HepG2 (cell line): ENCODE measurements around the gene TMEM125. TPM values are rescaled to one million over a fixed set of nuclear protein-coding genes. Genes with fewer than 3 reads are reported as not detected.

Experiments used
- ATAC-seq: fragments of 200-7000 bp; cut with Tn5 transposase; 3 replicates; pipeline ENCODE4 v1.9.1; 2020; ENCODE audit warnings: mild to moderate bottlenecking, moderate library complexity
- BruUV-seq: library from RNA; stranded (reverse); fragments of 400-500 nt; replicated peaks from 2 replicates; lab custom pipeline; 2021; lab: Mats Ljungman, UMichigan
- CTCF ChIA-PET: fragments of 300-600 bp; formaldehyde crosslinking; extraction: SDS; loops from one replicate; lab custom pipeline; 2021; ENCODE audit warnings: low total read pairs, inconsistent platforms, low intra/inter-chr PET ratio; lab: Yijun Ruan, JAX
- POLR2A ChIA-PET: fragments of 350-600 bp; sonication (Branson Sonifier 250); formaldehyde crosslinking; loops from one replicate; lab custom pipeline; 2020; ENCODE audit warnings: antibody characterized with exemption, inconsistent platforms; lab: Yijun Ruan, JAX
- DNase-seq: peaks from one replicate; pipeline ENCODE4 v3.0.0-alpha.2; 2015; ENCODE audit warnings: low spot score
- FAIRE-seq: peaks from 3 replicates; lab custom pipeline; 2011; peaks lifted over from hg19 to GRCh38; lab: Jason Lieb, UNC
- H2AFZ ChIP-seq: one replicate; pipeline ENCODE4 v1.6.1; 2011; ENCODE audit warnings: low read length, inconsistent platforms
- H3K27ac ChIP-seq: fragments of 300-600 bp; 3 replicates; pipeline ENCODE4 v1.8.0; 2011; ENCODE audit warnings: mixed run types, mild to moderate bottlenecking, mixed read lengths, low read length, inconsistent platforms; ENCODE audit not compliant: insufficient read depth; ENCODE audit errors: extremely low read length
- H3K27me3 ChIP-seq, 2 experiments: fragments of 200-600 bp in 1 of 2; 2 replicates in 1 of 2; 3 replicates in 1 of 2; pipeline versions ENCODE4 v1.6.0 to v1.8.0; 2011; ENCODE audit warnings: low read length in 2 of 2, mild to moderate bottlenecking in 2 of 2, moderate library complexity in 2 of 2, inconsistent platforms in 1 of 2; ENCODE audit not compliant: insufficient read depth in 2 of 2, control insufficient read depth in 1 of 2
- H3K36me3 ChIP-seq, 2 experiments: fragments of 200-600 bp in 1 of 2; replicated peaks in 1 of 2; 2 replicates in 1 of 2; 3 replicates in 1 of 2; pipeline versions ENCODE4 v1.5.1 to v1.8.0; 2011; ENCODE audit warnings: low read length in 2 of 2, inconsistent platforms in 1 of 2; ENCODE audit not compliant: insufficient read depth in 2 of 2, control insufficient read depth in 1 of 2
- H3K4me1 ChIP-seq: 2 replicates; pipeline ENCODE4 v1.5.1; 2012; ENCODE audit warnings: low read length, inconsistent platforms; ENCODE audit not compliant: insufficient read depth
- H3K4me2 ChIP-seq: 2 replicates; pipeline ENCODE4 v1.6.0; 2011; ENCODE audit warnings: low read depth, low read length, inconsistent platforms
- H3K4me3 ChIP-seq, 3 experiments: fragments of 200-600 bp in 1 of 3; sonication (generic), shearing (Covaris generic) in 1 of 3; replicated peaks in 1 of 3; 2 replicates each; pipeline ENCODE4 v1.5.1; 2011 to 2016; ENCODE audit warnings: low read length in 3 of 3, inconsistent platforms in 2 of 3, low read depth in 2 of 3, mild to moderate bottlenecking in 2 of 3, control low read depth in 1 of 3, mixed read lengths in 1 of 3; ENCODE audit not compliant: insufficient read depth in 1 of 3
- H3K79me2 ChIP-seq: one replicate; pipeline ENCODE4 v1.6.1; 2011; ENCODE audit warnings: low read length, inconsistent platforms; ENCODE audit not compliant: insufficient read depth
- H3K9ac ChIP-seq: 2 replicates; pipeline ENCODE4 v1.6.0; 2011; ENCODE audit warnings: mild to moderate bottlenecking, low read depth, low read length, inconsistent platforms; ENCODE audit not compliant: insufficient read depth
- H3K9me3 ChIP-seq: 2 replicates; pipeline ENCODE4 v1.5.1; 2012; ENCODE audit warnings: mild to moderate bottlenecking, low read length
- H4K20me1 ChIP-seq: 2 replicates; pipeline ENCODE4 v1.6.0; 2011; ENCODE audit warnings: inconsistent platforms, mild to moderate bottlenecking, low read length, moderate library complexity; ENCODE audit not compliant: insufficient read depth
- GRHL1 ChIP-seq: sonication (generic); formaldehyde crosslinking; conservative IDR thresholded peaks from 2 replicates; pipeline ENCODE4 v1.8.0; 2022; ENCODE audit warnings: missing genetic modification reagents
- KDM5A ChIP-seq: fragments of 200-600 bp; sonication (generic); IDR thresholded peaks from 2 replicates; pipeline ENCODE4 v1.7.0; 2018; ENCODE audit warnings: antibody characterized with exemption, mild to moderate bottlenecking, low read length, borderline replicate concordance
- SIX1 ChIP-seq: sonication (generic); formaldehyde crosslinking; IDR thresholded peaks from 2 replicates; pipeline ENCODE4 v1.4.0; 2020; ENCODE audit warnings: missing genetic modification reagents, borderline replicate concordance
- ZNF10 ChIP-seq: sonication (generic); formaldehyde crosslinking; IDR thresholded peaks from 2 replicates; pipeline ENCODE4 v1.4.0; 2020; ENCODE audit warnings: mild to moderate bottlenecking, low read depth, missing genetic modification reagents, borderline replicate concordance
- ZNF230 ChIP-seq: sonication (generic); formaldehyde crosslinking; IDR thresholded peaks from 2 replicates; pipeline ENCODE4 v1.4.0; 2020; ENCODE audit warnings: mild to moderate bottlenecking, missing genetic modification reagents
- ZNF33A ChIP-seq: sonication (generic); formaldehyde crosslinking; IDR thresholded peaks from 2 replicates; pipeline ENCODE4 v1.5.1; 2020; ENCODE audit warnings: missing genetic modification reagents, mild to moderate bottlenecking, moderate library complexity, borderline replicate concordance
- ZNF674 ChIP-seq: sonication (generic); formaldehyde crosslinking; IDR thresholded peaks from 2 replicates; pipeline ENCODE4 v1.5.0; 2020; ENCODE audit warnings: low read depth, mild to moderate bottlenecking, missing genetic modification reagents
- WGBS: methylation state at CpG from one replicate; pipeline ENCODE4 v1.1.6; 2017; ENCODE audit warnings: low lambda C conversion rate; 5-methylcytosine and 5-hydroxymethylcytosine counted together
- in situ Hi-C: cut with HindIII; loops from 2 replicates; pipeline ENCODE4 v1.10.0; 2017; ENCODE audit warnings: low pct_unique_long_range_greater_than_20kb; ENCODE audit not compliant: extremely low pct_ligation_motif_present
- intact Hi-C: fragments of 100-400 bp; cut with micrococcal nuclease; formaldehyde crosslinking; loops from one replicate; pipeline ENCODE4 v1.10.0; 2022; ENCODE audit not compliant: unreplicated experiment
- polyA plus RNA-seq, 8 experiments: library from polyadenylated mRNA; depleted of rRNA in 3 of 8; stranded (reverse) in 7 of 8; unstranded in 1 of 8; fragments of >200 nt; fragmentation: Illumina TruSeq in 4 of 8; extraction: Trizol in 4 of 8; gene quantifications; 2 replicates each; pipeline versions ENCODE4 v1.2.1 to v1.2.3, GENCODE V29; 2011 to 2016; ENCODE audit warnings: low read depth in 4 of 8, missing spikeins in 1 of 8, mixed read lengths in 1 of 8; ENCODE audit not compliant: insufficient read depth in 1 of 8
- total RNA-seq, 5 experiments: library from RNA; depleted of rRNA; stranded (reverse); fragments of >200 nt; fragmentation: Illumina TruSeq; extraction: Trizol; gene quantifications; 2 replicates each; pipeline ENCODE4 v1.2.3, GENCODE V29; 2016; ENCODE audit warnings: low read depth in 1 of 5
- TF ChIP-seq, protein P1 (sequence below): sonication (generic); formaldehyde crosslinking; IDR thresholded peaks from 2 replicates; pipeline ENCODE4 v1.9.0; 2022; ENCODE audit warnings: low read depth, missing genetic modification reagents

TMEM125 gene
- total and polyA plus RNA-seq, 2 of the 13 experiments (the other 11 are each of a cell fraction or from before 2014, with no cell fraction given) = 0.03 TPM; not detected in 1

DNA sequence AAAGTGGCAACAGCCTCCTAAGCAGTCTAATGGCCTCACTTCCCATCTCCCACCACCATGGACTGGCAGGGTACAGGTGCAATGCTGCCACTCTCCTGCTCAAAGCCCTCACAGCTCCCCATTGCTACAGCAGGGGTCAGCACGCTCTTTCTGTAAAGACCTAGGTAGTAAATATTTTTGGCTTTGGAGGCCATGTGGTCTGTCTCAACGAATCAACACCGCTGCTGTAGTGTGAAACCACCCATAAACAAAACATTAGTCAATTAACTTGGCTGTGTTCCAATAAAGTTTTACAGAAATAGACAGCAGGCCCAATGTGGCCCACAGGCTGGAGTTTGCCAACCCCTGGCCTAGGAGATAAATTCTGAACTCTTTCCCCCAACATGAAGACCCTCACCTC is 44.6 kb upstream of the TMEM125 start:
- Histone ChIP-seq H4K20me1 (no peaks in the 10 kb centered on the region), H3K4me3 (no peak overlapping the region), H3K79me2 (no peaks in the 10 kb centered on the region), H3K36me3 (no peaks in the 10 kb centered on the region), H3K4me2 (no peak overlapping the region), H3K27ac (no peak overlapping the region), H3K27me3 (peaks cover 8 to 68% of the 10 kb centered on the region in 2 experiments; a peak in 4 of 5 replicates), H3K9ac (no peak overlapping the region), H3K9me3 (no peaks in the 10 kb centered on the region), H2AFZ (no peak overlapping the region), H3K4me1 (no peaks in the 10 kb centered on the region)
- no peak for DNase-seq
- ChIA-PET POLR2A (no interaction called here), CTCF (interaction anchor here (1.3 kb wide), 1 partner anchor 190 kb away, joined by 4 read pairs; no protein-coding TSS in a partner anchor)
- no peak for FAIRE-seq
- no peak for ATAC-seq
- no peak for TF ChIP-seq GRHL1
- TF ChIP-seq ZNF674 (CRISPR knock-in tag) = no peak
- no peak for TF ChIP-seq ZNF33A (CRISPR knock-in tag)
- TF ChIP-seq ZNF10 (CRISPR knock-in tag) = no peak
- no peak for TF ChIP-seq ZNF230
- no peak for TF ChIP-seq SIX1 (CRISPR knock-in tag)
- TF ChIP-seq KDM5A = no peak
- TF ChIP-seq, protein P1, sequence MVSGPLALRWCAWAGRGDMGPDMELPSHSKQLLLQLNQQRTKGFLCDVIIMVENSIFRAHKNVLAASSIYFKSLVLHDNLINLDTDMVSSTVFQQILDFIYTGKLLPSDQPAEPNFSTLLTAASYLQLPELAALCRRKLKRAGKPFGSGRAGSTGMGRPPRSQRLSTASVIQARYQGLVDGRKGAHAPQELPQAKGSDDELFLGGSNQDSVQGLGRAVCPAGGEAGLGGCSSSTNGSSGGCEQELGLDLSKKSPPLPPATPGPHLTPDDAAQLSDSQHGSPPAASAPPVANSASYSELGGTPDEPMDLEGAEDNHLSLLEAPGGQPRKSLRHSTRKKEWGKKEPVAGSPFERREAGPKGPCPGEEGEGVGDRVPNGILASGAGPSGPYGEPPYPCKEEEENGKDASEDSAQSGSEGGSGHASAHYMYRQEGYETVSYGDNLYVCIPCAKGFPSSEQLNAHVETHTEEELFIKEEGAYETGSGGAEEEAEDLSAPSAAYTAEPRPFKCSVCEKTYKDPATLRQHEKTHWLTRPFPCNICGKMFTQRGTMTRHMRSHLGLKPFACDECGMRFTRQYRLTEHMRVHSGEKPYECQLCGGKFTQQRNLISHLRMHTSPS (CRISPR knock-in tag) = no peak
- BruUV-seq = no TSS peak
- intact Hi-C loops (no loop called here), in situ Hi-C loops (loop anchor here (5.0 kb wide), 1 partner anchor 187 kb away; no protein-coding TSS in a partner anchor)
- 19% methylated on average over 3 of the region's 3 CpGs for WGBS
